ENCODE data around the gene APLP1. TPM values are rescaled to one million over a fixed set of nuclear protein-coding genes. Genes with fewer than 3 reads are reported as not detected.
"Not testable (repeated sequence)": the region's sequence is repeated elsewhere in the genome, so short reads cannot be mapped to it uniquely, and the experiment has no call there.

Gene APLP1
- total RNA-seq, 1 donor: not detected

- Histone ChIP-seq H3K9me3 (ENCODE audit: low read depth, low read length) (no peaks in the 10 kb centered on the region), H3K27me3 (ENCODE audit: insufficient read depth, low read length) (peaks cover 41% of the 10 kb centered on the region), H3K4me3 (ENCODE audit: low read length) (no peak overlapping the region), H3K4me1 (ENCODE audit: insufficient read depth, low read length) (no peaks in the 10 kb centered on the region)
Observed at GRCh38 chr19:35862528-35862927, 5.8 kb upstream of the APLP1 start.

GRCh38 chr19:35863018-35863417 is 5.4 kb upstream of the APLP1 start:
- H3K4me1 ChIP-seq (ENCODE audit: insufficient read depth, low read length): no peaks in the 10 kb centered on the region
- H3K27me3 ChIP-seq (ENCODE audit: insufficient read depth, low read length): peaks cover 43% of the 10 kb centered on the region
- H3K9me3 ChIP-seq (ENCODE audit: low read depth, low read length): no peaks in the 10 kb centered on the region
- H3K4me3 ChIP-seq (ENCODE audit: low read length): no peak overlapping the region

DNA sequence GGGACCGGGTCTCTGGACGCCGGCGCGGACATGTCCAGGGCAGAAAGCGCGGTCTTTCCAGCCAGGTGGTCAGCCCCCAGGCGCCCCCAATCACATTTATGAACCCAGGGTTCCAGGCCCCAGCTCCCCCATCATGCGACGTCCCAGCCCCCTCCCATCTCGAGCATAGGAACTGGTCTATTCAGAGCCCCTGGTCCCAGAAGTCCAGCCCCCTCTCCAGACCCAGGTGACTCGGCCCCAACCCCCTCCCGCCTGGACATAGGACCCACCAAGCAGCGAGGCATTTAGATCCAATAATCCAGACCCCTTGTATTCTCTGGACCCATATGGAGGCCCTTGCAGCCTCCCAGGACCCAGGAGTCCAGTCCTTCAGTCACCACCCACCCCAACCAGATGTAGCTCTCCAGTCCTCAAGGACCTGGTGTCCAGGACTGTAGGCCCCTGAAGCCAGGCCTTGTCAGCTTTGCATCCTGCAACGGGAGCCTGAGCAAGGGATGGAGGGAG is 501 bp downstream of the APLP1 start:
- peaks cover 43% of the 10 kb centered on the region for H3K27me3 ChIP-seq (ENCODE audit: insufficient read depth, low read length)
- H3K9me3 ChIP-seq (ENCODE audit: low read depth, low read length): no peaks in the 10 kb centered on the region
- H3K4me1 ChIP-seq (ENCODE audit: insufficient read depth, low read length): peaks cover 19% of the 10 kb centered on the region
- no peak overlapping the region for H3K4me3 ChIP-seq (ENCODE audit: low read length)

- no peaks in the 10 kb centered on the region for H3K9me3 ChIP-seq (ENCODE audit: low read depth, low read length)
- H3K4me3 ChIP-seq (ENCODE audit: low read length): no peak overlapping the region
- peaks cover 19% of the 10 kb centered on the region for H3K4me1 ChIP-seq (ENCODE audit: insufficient read depth, low read length)
- peaks cover 43% of the 10 kb centered on the region for H3K27me3 ChIP-seq (ENCODE audit: insufficient read depth, low read length)
Observed at GRCh38 chr19:35869327-35870123, 1.2 kb downstream of the APLP1 start.

GRCh38 chr19:35870124-35870736 is 1.9 kb downstream of the APLP1 start:
- not testable (repeated sequence) for H3K9me3 ChIP-seq (ENCODE audit: low read depth, low read length); H3K4me3 ChIP-seq (ENCODE audit: low read length)
- Histone ChIP-seq H3K27me3 (ENCODE audit: insufficient read depth, low read length) (peaks cover 43% of the 10 kb centered on the region), H3K4me1 (ENCODE audit: insufficient read depth, low read length) (peaks cover 19% of the 10 kb centered on the region)

- Histone ChIP-seq H3K4me3 (ENCODE audit: low read length) (no peak overlapping the region), H3K4me1 (ENCODE audit: insufficient read depth, low read length) (peaks cover 19% of the 10 kb centered on the region), H3K27me3 (ENCODE audit: insufficient read depth, low read length) (peaks cover 43% of the 10 kb centered on the region), H3K9me3 (ENCODE audit: low read depth, low read length) (no peaks in the 10 kb centered on the region)
Observed at GRCh38 chr19:35870798-35871197, 2.4 kb downstream of the APLP1 start.

GRCh38 chr19:35871611-35872010 is 3.2 kb downstream of the APLP1 start:
- peaks cover 41% of the 10 kb centered on the region for H3K27me3 ChIP-seq (ENCODE audit: insufficient read depth, low read length)
- H3K4me3 ChIP-seq (ENCODE audit: low read length): no peak overlapping the region
- H3K9me3 ChIP-seq (ENCODE audit: low read depth, low read length): no peaks in the 10 kb centered on the region
- peaks cover 19% of the 10 kb centered on the region for H3K4me1 ChIP-seq (ENCODE audit: insufficient read depth, low read length)

GRCh38 chr19:35872180-35872579 is 3.8 kb downstream of the APLP1 start:
- Histone ChIP-seq H3K4me1 (ENCODE audit: insufficient read depth, low read length) (peaks cover 19% of the 10 kb centered on the region), H3K4me3 (ENCODE audit: low read length) (no peak overlapping the region), H3K9me3 (ENCODE audit: low read depth, low read length) (no peaks in the 10 kb centered on the region), H3K27me3 (ENCODE audit: insufficient read depth, low read length) (peaks cover 35% of the 10 kb centered on the region)

- Histone ChIP-seq H3K4me1 (ENCODE audit: insufficient read depth, low read length) (peaks cover 9% of the 10 kb centered on the region), H3K4me3 (ENCODE audit: low read length) (no peak overlapping the region), H3K27me3 (ENCODE audit: insufficient read depth, low read length) (peaks cover 24% of the 10 kb centered on the region), H3K9me3 (ENCODE audit: low read depth, low read length) (no peaks in the 10 kb centered on the region)
Observed at GRCh38 chr19:35874392-35874930, 6.1 kb downstream of the APLP1 start.

DNA sequence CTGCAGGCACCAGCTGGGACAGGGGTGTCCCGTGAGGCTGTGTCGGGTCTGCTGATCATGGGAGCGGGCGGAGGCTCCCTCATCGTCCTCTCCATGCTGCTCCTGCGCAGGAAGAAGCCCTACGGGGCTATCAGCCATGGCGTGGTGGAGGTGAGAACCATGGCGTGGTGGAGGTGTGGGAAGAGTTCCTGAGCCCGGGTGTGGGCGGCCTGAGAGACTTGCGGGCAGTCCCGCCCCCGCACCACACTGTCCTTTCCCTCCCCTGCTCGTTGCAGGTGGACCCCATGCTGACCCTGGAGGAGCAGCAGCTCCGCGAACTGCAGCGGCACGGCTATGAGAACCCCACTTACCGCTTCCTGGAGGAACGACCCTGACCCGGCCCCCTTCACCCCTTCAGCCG is 10.7 kb downstream of the APLP1 start:
- no peak overlapping the region for H3K4me3 ChIP-seq (ENCODE audit: low read length)
- no peaks in the 10 kb centered on the region for H3K9me3 ChIP-seq (ENCODE audit: low read depth, low read length)

DNA sequence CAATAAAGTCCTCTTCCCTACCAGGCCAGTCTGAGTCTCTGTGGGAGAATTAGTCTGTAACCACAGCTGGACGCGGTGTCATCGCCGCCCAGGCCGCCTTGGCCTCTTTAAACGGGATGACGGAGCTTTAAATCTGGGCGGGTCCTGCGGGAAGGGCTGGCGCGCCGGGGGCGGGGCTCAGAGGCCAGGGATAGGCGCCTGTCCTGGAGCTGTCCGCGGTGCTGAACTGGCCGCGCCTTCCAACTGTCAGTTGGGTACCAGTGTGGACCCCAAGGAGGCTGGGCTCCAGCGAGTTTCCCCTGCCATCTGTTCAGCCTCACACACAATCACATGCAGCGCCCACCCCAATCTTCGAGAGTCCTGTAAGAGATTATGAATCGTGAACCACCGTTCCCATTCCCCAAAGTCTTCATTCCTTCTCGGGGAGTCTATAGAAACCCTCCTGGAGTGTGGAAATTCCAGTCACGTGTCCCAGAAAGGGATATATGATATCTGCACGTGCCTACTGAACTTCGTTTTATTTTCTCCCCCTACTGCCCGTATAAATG is 11.5 kb downstream of the APLP1 start:
- H3K27me3 ChIP-seq (ENCODE audit: insufficient read depth, low read length): peaks cover 11% of the 10 kb centered on the region
- no peak overlapping the region for H3K4me3 ChIP-seq (ENCODE audit: low read length)
- H3K9me3 ChIP-seq (ENCODE audit: low read depth, low read length): no peaks in the 10 kb centered on the region
- no peaks in the 10 kb centered on the region for H3K4me1 ChIP-seq (ENCODE audit: insufficient read depth, low read length)

More for the DNA sequence above, 10.7 kb downstream of the APLP1 start:
- H3K4me1 ChIP-seq (ENCODE audit: insufficient read depth, low read length): no peaks in the 10 kb centered on the region
- H3K27me3 ChIP-seq (ENCODE audit: insufficient read depth, low read length): peaks cover 11% of the 10 kb centered on the region

GRCh38 chr19:35882114-35882832 is 13.9 kb downstream of the APLP1 start:
- H3K4me1 ChIP-seq (ENCODE audit: insufficient read depth, low read length): no peaks in the 10 kb centered on the region
- H3K4me3 ChIP-seq (ENCODE audit: low read length): no peak overlapping the region
- peaks cover 11% of the 10 kb centered on the region for H3K27me3 ChIP-seq (ENCODE audit: insufficient read depth, low read length)
- no peaks in the 10 kb centered on the region for H3K9me3 ChIP-seq (ENCODE audit: low read depth, low read length)

DNA sequence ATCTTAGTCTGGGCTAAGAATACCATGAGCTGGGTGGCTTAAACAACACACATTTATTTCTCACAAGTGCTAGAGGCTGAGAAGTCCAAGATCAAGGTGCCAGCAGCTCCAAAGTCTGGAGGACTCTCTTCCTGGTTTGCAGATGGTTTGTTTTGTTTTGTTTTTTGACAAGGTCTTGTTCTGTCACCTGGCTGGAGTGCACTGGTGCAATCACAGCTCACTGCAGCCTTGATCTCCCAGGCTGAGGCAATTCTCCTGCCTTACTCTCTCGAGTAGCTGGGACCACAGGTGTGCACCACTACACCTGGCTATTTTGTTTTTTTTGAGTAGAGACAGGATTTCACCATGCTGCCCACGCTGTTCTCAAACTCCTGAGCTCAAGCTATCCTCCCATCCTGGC is 15.5 kb downstream of the APLP1 start:
- H3K9me3 ChIP-seq (ENCODE audit: low read depth, low read length): no peaks in the 10 kb centered on the region
- H3K4me3 ChIP-seq (ENCODE audit: low read length): no peak overlapping the region
- H3K4me1 ChIP-seq (ENCODE audit: insufficient read depth, low read length): no peaks in the 10 kb centered on the region
- peaks cover 6% of the 10 kb centered on the region for H3K27me3 ChIP-seq (ENCODE audit: insufficient read depth, low read length)

DNA sequence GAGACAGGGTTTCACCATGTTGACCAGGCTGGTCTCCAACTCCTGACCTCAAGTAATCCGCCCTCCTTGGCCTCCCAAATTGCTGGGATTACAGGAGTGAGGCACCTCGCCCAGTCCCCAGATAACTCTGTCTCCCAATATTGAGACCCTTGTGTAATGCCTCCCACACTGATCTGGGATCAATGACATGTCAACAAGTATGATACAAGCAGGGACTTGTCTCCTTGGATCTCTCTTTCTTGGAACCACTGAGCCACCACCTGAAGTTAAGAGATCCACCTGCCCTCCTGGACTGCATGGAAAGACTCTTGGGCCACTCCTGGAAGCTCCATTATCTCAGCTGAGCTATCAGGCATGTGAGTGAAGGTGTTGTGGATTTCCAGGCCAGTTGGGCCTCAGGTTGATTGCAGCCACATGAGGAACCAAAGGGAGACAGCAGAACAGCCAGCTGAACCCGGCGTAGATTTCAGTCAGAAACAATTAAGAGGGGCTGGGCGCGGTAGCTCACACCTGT is 16.9 kb downstream of the APLP1 start:
- Histone ChIP-seq H3K27me3 (ENCODE audit: insufficient read depth, low read length) (no peaks in the 10 kb centered on the region), H3K4me1 (ENCODE audit: insufficient read depth, low read length) (no peaks in the 10 kb centered on the region), H3K9me3 (ENCODE audit: low read depth, low read length) (no peaks in the 10 kb centered on the region), H3K4me3 (ENCODE audit: low read length) (no peak overlapping the region)
